GM21737 (cell line): ENCODE results near the gene ITGAV.

Experiments used
- ATAC-seq: cut with Tn5 transposase; IDR thresholded peaks from one replicate; pipeline ENCODE4 v1.9.1; 2021; ENCODE audit warnings: mild to moderate bottlenecking, moderate library complexity; ENCODE audit not compliant: unreplicated experiment

Gene ITGAV

GRCh38 chr2:186714611-186715010 is 124.8 kb downstream of the ITGAV start:
- ATAC-seq, result no peak

GRCh38 chr2:186716004-186716403 is 126.1 kb downstream of the ITGAV start:
- no peak for ATAC-seq

GRCh38 chr2:186716899-186717298 is 127.0 kb downstream of the ITGAV start:
- no peak for ATAC-seq

GRCh38 chr2:186717320-186718007 is 127.6 kb downstream of the ITGAV start:
- no peak for ATAC-seq

GRCh38 chr2:186718122-186718521 is 128.3 kb downstream of the ITGAV start:
- ATAC-seq, result no peak

GRCh38 chr2:186718903-186719302 is 129.0 kb downstream of the ITGAV start:
- no peak for ATAC-seq

- ATAC-seq, result no peak
Observed at GRCh38 chr2:186721956-186722355, 132.1 kb downstream of the ITGAV start.

GRCh38 chr2:186724736-186725135 is 134.9 kb downstream of the ITGAV start:
- no peak for ATAC-seq

GRCh38 chr2:186725783-186726182 is 135.9 kb downstream of the ITGAV start:
- no peak for ATAC-seq

GRCh38 chr2:186726938-186727337 is 137.1 kb downstream of the ITGAV start:
- ATAC-seq, result no peak

- ATAC-seq, result no peak
Observed at GRCh38 chr2:186728631-186729030, 138.8 kb downstream of the ITGAV start.
